ENCODE results near the gene CHRND. TPM values are rescaled to one million over a fixed set of nuclear protein-coding genes. Genes with fewer than 3 reads are reported as not detected.

CHRND gene
- total RNA-seq, 4 donors from 2014 or later = not detected

GRCh38 chr2:232513353-232513752 is 12.6 kb upstream of the CHRND start:
- peaks cover 0 to 55% (median 0%) of the 10 kb centered on the region in 4 donors for H3K27me3 ChIP-seq
- no peaks in the 10 kb centered on the region for H3K9me3 ChIP-seq
- DNase-seq = no peak
- H3K27ac ChIP-seq = no peak overlapping the region
- H3K4me1 ChIP-seq = no peaks in the 10 kb centered on the region
- intact Hi-C loops (cut with DNase I) = no loop called here
- WGBS, 2 donors = 69% methylated on average over 5 of the region's 5 CpGs
- no peaks in the 10 kb centered on the region for H3K36me3 ChIP-seq
- H3K4me3 ChIP-seq = no peak overlapping the region
- no peak for TF ChIP-seq POLR2A (IDR thresholded peaks at IDR 0.05)
- TF ChIP-seq, protein P1, sequence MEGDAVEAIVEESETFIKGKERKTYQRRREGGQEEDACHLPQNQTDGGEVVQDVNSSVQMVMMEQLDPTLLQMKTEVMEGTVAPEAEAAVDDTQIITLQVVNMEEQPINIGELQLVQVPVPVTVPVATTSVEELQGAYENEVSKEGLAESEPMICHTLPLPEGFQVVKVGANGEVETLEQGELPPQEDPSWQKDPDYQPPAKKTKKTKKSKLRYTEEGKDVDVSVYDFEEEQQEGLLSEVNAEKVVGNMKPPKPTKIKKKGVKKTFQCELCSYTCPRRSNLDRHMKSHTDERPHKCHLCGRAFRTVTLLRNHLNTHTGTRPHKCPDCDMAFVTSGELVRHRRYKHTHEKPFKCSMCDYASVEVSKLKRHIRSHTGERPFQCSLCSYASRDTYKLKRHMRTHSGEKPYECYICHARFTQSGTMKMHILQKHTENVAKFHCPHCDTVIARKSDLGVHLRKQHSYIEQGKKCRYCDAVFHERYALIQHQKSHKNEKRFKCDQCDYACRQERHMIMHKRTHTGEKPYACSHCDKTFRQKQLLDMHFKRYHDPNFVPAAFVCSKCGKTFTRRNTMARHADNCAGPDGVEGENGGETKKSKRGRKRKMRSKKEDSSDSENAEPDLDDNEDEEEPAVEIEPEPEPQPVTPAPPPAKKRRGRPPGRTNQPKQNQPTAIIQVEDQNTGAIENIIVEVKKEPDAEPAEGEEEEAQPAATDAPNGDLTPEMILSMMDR (IDR thresholded peaks at IDR 0.05) = no peak

DNA sequence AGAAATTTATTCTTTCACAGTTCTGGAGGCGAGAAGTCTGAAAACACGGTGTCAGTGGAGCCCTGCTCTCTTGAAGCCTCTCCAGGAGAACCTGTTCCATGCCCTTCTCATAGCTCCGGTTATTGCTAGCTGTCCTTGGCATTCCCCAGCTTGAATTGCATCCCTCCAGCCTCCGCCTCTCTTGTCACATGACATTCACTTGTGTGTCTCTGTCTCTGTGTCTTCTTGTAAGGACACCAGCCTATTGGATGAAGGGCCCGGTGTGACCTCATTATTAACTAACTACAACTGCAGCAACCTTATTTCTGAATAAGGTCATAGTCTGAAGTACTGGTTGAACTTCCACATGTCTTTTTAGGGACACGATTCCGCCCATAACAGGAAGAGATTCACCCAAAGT is 10.3 kb upstream of the CHRND start:
- Histone ChIP-seq H3K27ac (no peak overlapping the region), H3K27me3 (peaks cover 0 to 65% (median 0%) of the 10 kb centered on the region in 4 donors), H3K9me3 (no peaks in the 10 kb centered on the region), H3K36me3 (no peaks in the 10 kb centered on the region), H3K4me1 (no peaks in the 10 kb centered on the region), H3K4me3 (no peak overlapping the region)
- intact Hi-C loops (cut with DNase I) = no loop called here
- TF ChIP-seq POLR2A (IDR thresholded peaks at IDR 0.05) = no peak
- TF ChIP-seq, protein P1 (IDR thresholded peaks at IDR 0.05) = no peak
- WGBS, 2 donors = 85 to 92% methylated on average over 6 to 7 of the region's 7 CpGs
- no peak for DNase-seq

DNA sequence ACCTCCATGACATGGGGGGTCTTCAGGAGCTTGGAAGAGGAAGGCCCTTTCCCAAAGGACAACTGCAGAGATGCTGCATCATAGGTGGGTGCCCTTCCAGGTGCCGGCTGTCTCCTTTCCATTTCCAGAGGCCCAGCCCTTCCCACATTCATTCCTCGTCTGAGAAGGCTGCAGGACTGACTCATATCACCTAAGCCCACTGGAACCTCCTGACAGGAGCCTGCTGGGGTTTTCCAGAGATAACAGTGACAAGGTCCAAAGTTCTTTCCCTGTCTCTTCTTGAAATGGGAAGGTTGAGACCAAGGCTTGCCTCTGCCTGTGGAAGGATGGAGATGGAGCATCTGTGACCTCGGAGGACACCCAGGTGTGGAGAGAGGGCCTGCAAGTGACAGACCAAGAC is 9.4 kb upstream of the CHRND start:
- Histone ChIP-seq H3K27ac (no peak overlapping the region), H3K27me3 (peaks cover 0 to 67% (median 1%) of the 10 kb centered on the region in 4 donors), H3K36me3 (no peaks in the 10 kb centered on the region), H3K9me3 (no peaks in the 10 kb centered on the region), H3K4me3 (no peak overlapping the region), H3K4me1 (peaks cover 0 to under 1% (median 0%) of the 10 kb centered on the region in 3 donors)
- intact Hi-C loops (cut with DNase I) = no loop called here
- no peak for TF ChIP-seq POLR2A (IDR thresholded peaks at IDR 0.05)
- TF ChIP-seq, protein P1 (IDR thresholded peaks at IDR 0.05) = no peak
- 83% methylated on average over 1 of the region's 3 CpGs; no CpG with 5 or more reads in 1 of the 2 donors for WGBS, 2 donors
- DNase-seq = no peak

DNA sequence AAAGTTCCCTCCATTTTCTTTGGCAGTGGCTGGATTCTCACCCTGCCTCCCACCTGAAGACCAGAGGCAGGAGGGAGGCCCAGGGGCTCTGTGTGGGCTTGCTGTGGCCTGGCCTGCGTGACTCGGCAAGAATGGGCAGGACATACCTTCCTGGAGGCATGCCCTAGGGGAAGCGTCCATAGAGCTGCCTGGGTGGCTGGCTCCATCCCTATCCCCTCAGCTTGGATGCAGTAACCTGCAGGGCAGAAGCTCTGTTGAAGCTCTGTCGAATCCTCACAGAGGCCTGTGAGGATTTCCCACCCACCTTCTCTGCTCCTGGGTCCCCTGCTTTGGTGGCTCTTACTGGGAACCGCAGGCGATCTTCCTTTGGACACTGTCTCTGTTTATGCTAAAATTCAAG is 7.1 kb upstream of the CHRND start:
- intact Hi-C loops (cut with DNase I) = no loop called here
- H3K27me3 ChIP-seq = peaks cover 15 to 67% (median 16%) of the 10 kb centered on the region in 4 donors
- DNase-seq = no peak
- no peak for TF ChIP-seq POLR2A (IDR thresholded peaks at IDR 0.05)
- TF ChIP-seq, protein P1 (IDR thresholded peaks at IDR 0.05) = no peak
- H3K27ac ChIP-seq = no peak overlapping the region
- no peaks in the 10 kb centered on the region for H3K9me3 ChIP-seq
- no peak overlapping the region for H3K4me3 ChIP-seq
- H3K36me3 ChIP-seq = no peaks in the 10 kb centered on the region
- WGBS, 2 donors = 61 to 80% methylated on average over 2 to 5 of the region's 6 CpGs
- H3K4me1 ChIP-seq = peaks cover 12 to 24% (median 19%) of the 10 kb centered on the region in 3 donors

- Histone ChIP-seq H3K27ac (no peak within 1 kb of the TSS), H3K36me3 (no peaks in the 10 kb centered on the region), H3K4me1 (peaks cover 17 to 31% (median 23%) of the 10 kb centered on the region in 3 donors), H3K9me3 (no peaks in the 10 kb centered on the region), H3K27me3 (peaks cover 16 to 68% (median 21%) of the 10 kb centered on the region in 4 donors), H3K4me3 (no peak within 1 kb of the TSS)
- intact Hi-C loops (cut with DNase I) = loop anchor here (5.0 kb wide), 1 partner anchor 73 kb away; no protein-coding TSS in a partner anchor
- no peak for TF ChIP-seq POLR2A (IDR thresholded peaks at IDR 0.05)
- TF ChIP-seq, protein P1 (IDR thresholded peaks at IDR 0.05) = no peak
- DNase-seq = no peak
- 68% methylated on average over 3 of the region's 19 CpGs; no CpG with 5 or more reads in 1 of the 2 donors for WGBS, 2 donors
These were observed 6.2 kb upstream of the CHRND start, which contains the start of gene PRSS56 for GRCh38 chr2:232519581-232520438. TSS of gene PRSS56 (plus strand) at chr2:232520388. CDS start at chr2:232520599, 211 bp downstream.
